ENCODE data around the gene DCAF8L2.
"Not testable (repeated sequence)": the region's sequence is repeated elsewhere in the genome, so short reads cannot be mapped to it uniquely, and the experiment has no call there.

The DCAF8L2 gene

GRCh38 chrX:27590044-27590443, at the start of gene DCAF8L2:
TSS of gene DCAF8L2 (plus strand) at chrX:27590344. CDS start at chrX:27746896, 156,552 bp downstream.
- H3K4me3 ChIP-seq (ENCODE audit: low read depth, low read length), result no peak within 1 kb of the TSS

GRCh38 chrX:27541161-27541560, 49.0 kb upstream of the DCAF8L2 start:
- not testable (repeated sequence) for H3K4me3 ChIP-seq (ENCODE audit: low read depth, low read length)

GRCh38 chrX:27548624-27549023, 41.5 kb upstream of the DCAF8L2 start:
- H3K4me3 ChIP-seq (ENCODE audit: low read depth, low read length), result no peak overlapping the region

DNA sequence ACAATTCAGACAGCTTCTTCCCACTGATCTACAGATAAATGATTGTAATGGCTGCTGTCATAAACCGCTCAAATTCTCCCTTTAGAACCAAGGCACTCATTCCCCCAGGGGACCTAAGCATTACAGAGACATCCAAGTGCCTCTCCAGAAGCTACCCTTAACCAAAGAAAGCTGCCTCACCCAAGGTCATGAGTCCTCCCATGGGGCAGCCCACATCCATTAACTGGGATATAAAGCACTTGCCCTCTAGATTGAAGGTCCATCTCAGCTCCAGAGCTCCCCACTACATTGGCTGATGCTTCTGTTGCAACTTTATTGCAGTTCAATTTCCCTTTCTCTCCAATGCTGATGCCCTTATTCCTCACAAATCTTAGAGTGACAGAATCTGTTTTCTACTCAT, 40.5 kb upstream of the DCAF8L2 start:
- H3K4me3 ChIP-seq (ENCODE audit: low read depth, low read length), result no peak overlapping the region

GRCh38 chrX:27555514-27555913, 34.6 kb upstream of the DCAF8L2 start:
- no peak overlapping the region for H3K4me3 ChIP-seq (ENCODE audit: low read depth, low read length)

DNA sequence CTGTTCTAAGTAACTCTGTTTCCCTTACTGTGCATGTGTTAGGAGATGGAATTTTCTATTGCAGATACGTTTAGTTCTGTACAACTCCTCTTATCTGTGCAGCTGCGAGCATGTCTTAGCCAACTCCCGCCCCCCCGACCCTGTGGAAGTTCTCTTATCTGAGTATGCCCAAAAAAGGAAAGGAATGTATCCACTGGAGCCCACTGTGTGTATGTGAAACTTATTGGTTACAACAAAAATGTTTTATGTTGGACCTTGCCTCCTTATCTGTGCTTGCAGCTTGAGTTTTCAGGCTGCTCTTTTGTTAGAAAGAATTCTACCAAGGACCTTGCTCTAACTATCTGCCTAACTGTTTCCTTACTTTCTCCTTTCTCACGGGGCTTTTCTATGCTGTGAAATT, 24.2 kb upstream of the DCAF8L2 start:
- no peak overlapping the region for H3K4me3 ChIP-seq (ENCODE audit: low read depth, low read length)

GRCh38 chrX:27571164-27571563, 19.0 kb upstream of the DCAF8L2 start:
- no peak overlapping the region for H3K4me3 ChIP-seq (ENCODE audit: low read depth, low read length)

- no peak overlapping the region for H3K4me3 ChIP-seq (ENCODE audit: low read depth, low read length)
Observed at GRCh38 chrX:27575565-27575964, 14.6 kb upstream of the DCAF8L2 start.

DNA sequence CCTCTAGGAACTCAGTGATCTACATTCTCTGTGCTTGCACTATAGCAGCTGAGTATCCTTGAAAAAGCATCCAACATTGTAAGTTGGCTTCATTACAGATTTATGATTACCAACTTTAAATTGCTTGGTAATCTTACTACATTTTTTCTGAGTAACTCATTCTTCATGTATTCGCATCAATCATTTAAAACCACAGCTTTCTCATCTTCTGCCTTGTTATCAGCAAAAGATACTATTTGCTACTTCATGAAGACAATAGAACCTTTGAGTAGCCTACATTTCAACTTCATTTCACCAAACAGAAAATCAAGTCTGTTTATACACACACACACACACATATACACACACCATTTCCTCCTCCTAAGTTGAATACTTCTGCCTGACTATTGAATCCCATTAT, 6.2 kb upstream of the DCAF8L2 start:
- H3K4me3 ChIP-seq (ENCODE audit: low read depth, low read length), result no peak overlapping the region

DNA sequence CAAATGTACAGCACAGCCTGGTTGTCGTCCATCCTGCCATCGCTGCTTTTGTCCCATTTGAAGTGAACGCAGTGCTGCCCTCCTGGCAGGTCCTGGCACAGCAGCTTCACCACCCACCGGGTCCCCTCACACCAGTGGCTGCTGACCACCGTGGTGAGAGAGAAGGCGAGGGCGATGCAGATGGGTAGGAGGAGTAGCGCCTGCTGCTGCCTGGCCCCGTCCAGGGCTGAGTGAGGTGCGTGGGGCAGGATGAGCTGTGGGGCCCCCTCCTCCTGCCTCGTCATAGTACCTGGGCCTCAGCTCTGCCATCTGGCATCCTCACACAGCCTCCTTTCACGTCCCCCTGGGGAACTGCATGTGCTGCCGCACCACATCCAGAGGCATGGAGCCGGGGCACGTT, 1.8 kb downstream of the DCAF8L2 start:
- no peak overlapping the region for H3K4me3 ChIP-seq (ENCODE audit: low read depth, low read length)

DNA sequence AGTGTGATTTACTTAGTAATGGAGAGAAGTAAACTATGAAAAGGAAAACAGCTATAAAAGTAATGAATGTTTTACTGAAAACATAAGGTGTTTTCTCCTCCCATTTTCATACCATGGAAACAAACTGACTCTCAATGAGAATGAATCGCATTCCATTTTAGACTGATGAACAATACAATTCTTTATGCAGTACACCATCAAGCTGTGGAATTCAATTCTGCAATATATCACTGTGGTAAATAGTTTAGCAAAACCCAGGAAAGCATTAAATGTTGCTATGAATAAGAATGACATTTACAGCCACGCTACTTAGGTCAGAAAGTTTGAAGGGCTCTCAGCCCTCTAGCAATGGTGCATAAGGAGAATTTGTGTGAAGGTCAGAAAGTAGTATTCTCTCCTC, 7.4 kb downstream of the DCAF8L2 start:
- H3K4me3 ChIP-seq (ENCODE audit: low read depth, low read length), result no peak overlapping the region

DNA sequence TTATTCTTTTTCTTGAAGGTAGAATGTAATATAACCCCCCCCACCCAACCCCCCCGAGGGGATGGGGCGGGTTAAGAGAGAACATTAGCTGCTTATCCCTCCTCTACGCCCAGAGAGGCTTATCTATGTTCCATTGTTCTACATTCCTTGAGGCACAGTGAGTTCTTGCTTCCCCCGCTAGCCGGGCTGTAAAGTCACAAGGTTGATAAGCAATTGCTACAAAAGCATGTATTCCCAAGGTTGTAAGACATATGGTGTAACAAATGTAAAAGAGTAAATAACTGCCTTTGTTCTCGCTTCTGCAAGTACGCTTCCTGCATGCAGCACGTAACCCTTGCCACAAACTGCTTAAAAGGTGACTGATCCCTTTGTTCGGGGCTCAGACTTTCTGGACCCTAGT, 8.2 kb downstream of the DCAF8L2 start:
- H3K4me3 ChIP-seq (ENCODE audit: low read depth, low read length), result no peak overlapping the region

GRCh38 chrX:27599928-27600327, 9.8 kb downstream of the DCAF8L2 start:
- no peak overlapping the region for H3K4me3 ChIP-seq (ENCODE audit: low read depth, low read length)

DNA sequence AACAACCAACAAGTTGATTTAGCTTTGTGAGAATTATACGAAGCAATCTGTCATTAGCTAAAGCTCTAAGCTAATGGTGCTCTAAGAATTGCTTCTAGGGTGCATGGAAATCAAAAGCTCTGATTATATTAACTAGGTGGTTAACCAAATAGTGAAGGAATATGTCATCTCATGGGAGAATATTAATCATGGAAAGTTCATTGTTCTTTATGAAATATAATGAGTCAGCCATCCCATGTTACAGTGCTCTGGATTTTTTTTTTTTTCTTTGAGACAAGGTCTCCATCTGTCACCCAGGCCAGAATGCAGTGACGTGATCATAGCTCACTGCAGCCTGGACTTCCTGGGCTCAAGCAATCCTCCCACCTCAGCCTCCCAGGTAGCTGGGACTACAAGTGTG, 10.5 kb downstream of the DCAF8L2 start:
- no peak overlapping the region for H3K4me3 ChIP-seq (ENCODE audit: low read depth, low read length)

GRCh38 chrX:27608671-27609070, 18.5 kb downstream of the DCAF8L2 start:
- no peak overlapping the region for H3K4me3 ChIP-seq (ENCODE audit: low read depth, low read length)

GRCh38 chrX:27619459-27619858, 29.3 kb downstream of the DCAF8L2 start:
- H3K4me3 ChIP-seq (ENCODE audit: low read depth, low read length), result no peak overlapping the region

GRCh38 chrX:27619975-27620374, 29.8 kb downstream of the DCAF8L2 start:
- no peak overlapping the region for H3K4me3 ChIP-seq (ENCODE audit: low read depth, low read length)

GRCh38 chrX:27622883-27623282, 32.7 kb downstream of the DCAF8L2 start:
- H3K4me3 ChIP-seq (ENCODE audit: low read depth, low read length), result no peak overlapping the region

DNA sequence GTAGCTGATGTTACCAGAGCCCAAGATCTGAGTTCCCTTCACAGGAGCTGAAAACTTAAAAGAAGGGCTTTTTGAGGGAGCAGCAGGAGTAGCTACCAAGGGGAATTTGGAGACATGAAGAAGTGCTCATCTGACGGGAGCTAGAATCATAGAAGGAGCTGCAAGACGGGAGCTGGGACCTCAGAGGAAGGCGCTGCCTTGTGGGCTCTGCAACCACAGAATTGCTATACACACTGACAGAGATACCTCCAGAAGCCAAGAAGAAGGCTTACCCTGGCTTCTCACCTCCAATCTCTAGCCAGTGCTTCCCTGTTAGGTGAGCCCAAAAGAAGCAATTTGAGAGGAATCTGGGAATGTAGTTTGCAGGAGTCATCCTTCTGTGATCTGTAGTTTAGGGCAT, 35.9 kb downstream of the DCAF8L2 start:
- H3K4me3 ChIP-seq (ENCODE audit: low read depth, low read length), result no peak overlapping the region

- H3K4me3 ChIP-seq (ENCODE audit: low read depth, low read length), result no peak overlapping the region
Observed at GRCh38 chrX:27633328-27633727, 43.2 kb downstream of the DCAF8L2 start.

DNA sequence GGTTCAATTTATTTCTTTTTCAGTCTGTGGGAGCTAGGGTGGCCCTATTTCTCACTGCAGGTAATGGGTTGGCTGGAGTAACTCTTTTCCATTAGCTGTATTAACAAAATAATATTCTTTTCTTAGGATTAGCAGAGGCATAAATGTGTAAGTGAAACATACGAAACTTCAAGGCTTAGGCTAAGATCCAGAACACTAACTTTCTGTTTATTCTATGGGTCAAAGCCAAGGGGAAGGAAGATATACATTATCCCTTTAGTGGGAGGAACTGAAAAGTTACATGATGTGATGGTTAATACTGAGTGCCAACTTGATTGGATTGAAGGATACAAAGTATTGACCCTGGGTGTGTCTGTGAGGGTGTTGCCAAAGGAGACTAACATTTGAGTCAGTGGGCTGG, 66.4 kb downstream of the DCAF8L2 start:
- no peak overlapping the region for H3K4me3 ChIP-seq (ENCODE audit: low read depth, low read length)

- H3K4me3 ChIP-seq (ENCODE audit: low read depth, low read length), result no peak overlapping the region
Observed at GRCh38 chrX:27660878-27661277, 70.7 kb downstream of the DCAF8L2 start.

DNA sequence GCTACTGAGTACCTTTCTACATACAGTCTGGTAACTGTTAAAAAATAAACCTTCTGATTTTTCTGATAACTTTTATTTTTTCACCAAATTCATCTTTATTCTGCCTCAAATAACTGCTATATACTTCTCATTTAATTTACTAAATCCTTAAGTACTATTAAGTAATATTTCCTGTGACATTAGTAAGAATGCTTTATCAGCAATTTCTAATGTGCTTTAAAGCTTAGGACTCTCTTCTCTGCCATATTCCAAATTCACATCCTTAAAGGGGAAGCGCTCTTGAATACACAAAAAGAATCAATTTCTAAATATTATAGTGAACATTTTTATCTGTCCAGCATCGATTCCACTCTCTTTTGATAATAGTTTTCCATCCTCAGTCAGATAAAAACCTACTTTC, 81.1 kb downstream of the DCAF8L2 start:
- H3K4me3 ChIP-seq (ENCODE audit: low read depth, low read length), result no peak overlapping the region

GRCh38 chrX:27674491-27674890, 84.3 kb downstream of the DCAF8L2 start:
- H3K4me3 ChIP-seq (ENCODE audit: low read depth, low read length), result no peak overlapping the region
